DND-41 (cell line): ENCODE data around the gene OPHN1.

ENCODE experiments used
- EZH2 ChIP-seq: IDR thresholded peaks from 3 replicates; pipeline ENCODE4 v1.6.1; 2012; ENCODE audit warnings: borderline replicate concordance, low read depth, mild to moderate bottlenecking, moderate library complexity, low read length, inconsistent platforms; ENCODE audit not compliant: severe bottlenecking
- TF ChIP-seq, protein P1 (sequence below): IDR thresholded peaks from 2 replicates; pipeline ENCODE4 v1.5.1; 2012; ENCODE audit warnings: borderline replicate concordance, low read length, moderate library complexity, mild to moderate bottlenecking; ENCODE audit not compliant: poor library complexity, severe bottlenecking; ENCODE audit errors: extremely low read depth

DNA sequence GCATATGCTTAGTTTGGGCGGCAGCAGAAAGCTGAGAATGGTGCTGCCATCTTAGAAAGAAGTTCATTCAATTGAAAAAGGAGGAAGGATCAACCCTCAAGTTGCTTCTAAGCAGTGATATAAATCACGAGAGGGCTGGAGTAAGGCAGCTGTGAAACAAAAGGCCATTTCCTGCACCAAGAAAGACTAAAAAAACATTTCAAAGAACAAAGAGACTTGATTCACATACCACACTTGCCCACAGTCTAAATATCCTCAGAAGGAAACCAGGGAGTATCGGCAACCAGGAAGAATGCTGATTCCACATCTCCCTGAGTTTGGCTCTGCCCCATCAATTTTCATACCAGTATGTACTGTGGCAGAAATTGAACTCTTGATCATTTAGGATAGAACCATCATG lies 240.1 kb downstream of the OPHN1 start:
- TF ChIP-seq, protein P1, sequence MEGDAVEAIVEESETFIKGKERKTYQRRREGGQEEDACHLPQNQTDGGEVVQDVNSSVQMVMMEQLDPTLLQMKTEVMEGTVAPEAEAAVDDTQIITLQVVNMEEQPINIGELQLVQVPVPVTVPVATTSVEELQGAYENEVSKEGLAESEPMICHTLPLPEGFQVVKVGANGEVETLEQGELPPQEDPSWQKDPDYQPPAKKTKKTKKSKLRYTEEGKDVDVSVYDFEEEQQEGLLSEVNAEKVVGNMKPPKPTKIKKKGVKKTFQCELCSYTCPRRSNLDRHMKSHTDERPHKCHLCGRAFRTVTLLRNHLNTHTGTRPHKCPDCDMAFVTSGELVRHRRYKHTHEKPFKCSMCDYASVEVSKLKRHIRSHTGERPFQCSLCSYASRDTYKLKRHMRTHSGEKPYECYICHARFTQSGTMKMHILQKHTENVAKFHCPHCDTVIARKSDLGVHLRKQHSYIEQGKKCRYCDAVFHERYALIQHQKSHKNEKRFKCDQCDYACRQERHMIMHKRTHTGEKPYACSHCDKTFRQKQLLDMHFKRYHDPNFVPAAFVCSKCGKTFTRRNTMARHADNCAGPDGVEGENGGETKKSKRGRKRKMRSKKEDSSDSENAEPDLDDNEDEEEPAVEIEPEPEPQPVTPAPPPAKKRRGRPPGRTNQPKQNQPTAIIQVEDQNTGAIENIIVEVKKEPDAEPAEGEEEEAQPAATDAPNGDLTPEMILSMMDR: no peak
- TF ChIP-seq EZH2: no peak
